Uterus (tissue), 4 donors: ENCODE measurements around the gene FAM184B. TPM values are rescaled to one million over a fixed set of nuclear protein-coding genes. Genes with fewer than 3 reads are reported as not detected.
A peak's percentile ranks its signal among the peaks of the same experiment; 100 is the strongest.

Experiments
- DNase-seq, 2 donors: peaks; one replicate each; pipeline ENCODE4 v3.0.0-alpha.2; 2019 to 2020
- H3K27ac ChIP-seq, 2 donors: fragments of 200-600 bp; sonication (generic); 1 replicate in 1 of 2; 2 replicates in 1 of 2; pipeline ENCODE4 v1.5.1; 2016 to 2018
- H3K27me3 ChIP-seq, 2 donors: fragments of 200-600 bp; sonication (generic); one replicate each; pipeline ENCODE4 v1.5.1; 2018 to 2019; ENCODE audit warnings: control low read depth in 1 of 2
- H3K36me3 ChIP-seq, 2 donors: fragments of 200-600 bp; sonication (generic); one replicate each; pipeline ENCODE4 v1.5.1; 2019; ENCODE audit warnings: control low read depth in 1 of 2
- H3K4me1 ChIP-seq, 2 donors: fragments of 200-600 bp; sonication (generic); one replicate each; pipeline ENCODE4 v1.5.1; 2018 to 2019; ENCODE audit warnings: control low read depth in 1 of 2
- H3K4me3 ChIP-seq, 2 donors: fragments of 200-600 bp; sonication (generic); 1 replicate in 1 of 2; 2 replicates in 1 of 2; pipeline ENCODE4 v1.5.1; 2018 to 2019; ENCODE audit warnings: mild to moderate bottlenecking in 1 of 2
- H3K9me3 ChIP-seq, 2 donors: fragments of 200-600 bp; sonication (generic); one replicate each; pipeline ENCODE4 v1.5.1; 2019; ENCODE audit warnings: control low read depth in 1 of 2
- CTCF ChIP-seq, 4 experiments: fragments of 200-600 bp in 2 of 4; fragments of 450-650 bp in 2 of 4; sonication (generic) in 2 of 4; IDR thresholded peaks; one replicate each; pipeline ENCODE4 v1.5.1; 2016 to 2019; ENCODE audit warnings: antibody characterized with exemption in 4 of 4, mild to moderate bottlenecking in 2 of 4, moderate library complexity in 1 of 4
- POLR2A ChIP-seq, 2 donors: fragments of 450-650 bp; IDR thresholded peaks; one replicate each; pipeline ENCODE4 v1.6.1; 2016; ENCODE audit warnings: antibody characterized with exemption in 2 of 2, mild to moderate bottlenecking in 1 of 2, moderate library complexity in 1 of 2
- intact Hi-C: fragments of 100-400 bp; cut with DNase I; formaldehyde crosslinking; loops from one replicate; pipeline ENCODE4 v1.15.1; 2023; ENCODE audit warnings: low total_unique reads
- total RNA-seq, 4 donors: library from RNA; depleted of rRNA in 3 of 4; stranded (reverse); fragments of >200 nt in 3 of 4; gene quantifications; one replicate each; pipeline versions ENCODE4 v1.1.0 to v1.2.4, GENCODE V29; 2014 to 2023
- donor health status: DM: yes; HTN: yes; CAD: no.

Gene FAM184B
- total RNA-seq: under 1 TPM in 1 of 4 donors, not detected in 3; 0.07 TPM

GRCh38 chr4:17781300-17782287 lies at the start of gene FAM184B:
FAM184B (minus strand) TSS chr4:17781621; CDS start chr4:17781299, 322 bp downstream.
- peaks cover 0 to 5% of the 10 kb centered on the region in 2 donors for H3K27me3 ChIP-seq
- H3K27ac ChIP-seq: no peak within 1 kb of the TSS
- no peaks in the 10 kb centered on the region for H3K9me3 ChIP-seq
- intact Hi-C loops: no loop called here
- H3K36me3 ChIP-seq: no peaks in the 10 kb centered on the region
- no peak for DNase-seq
- peaks cover 0 to 10% of the 10 kb centered on the region in 2 donors for H3K4me1 ChIP-seq
- peak within 1 kb of the TSS in 1 of 2 donors; percentile 1 for H3K4me3 ChIP-seq
- TF ChIP-seq POLR2A (IDR thresholded peaks at IDR 0.05) (no peak), CTCF (IDR thresholded peaks at IDR 0.05) (no peak)

GRCh38 chr4:17823871-17824669 lies 42.6 kb upstream of the FAM184B start:
- Histone ChIP-seq H3K27me3 (no peaks in the 10 kb centered on the region), H3K4me1 (no peaks in the 10 kb centered on the region), H3K9me3 (no peaks in the 10 kb centered on the region), H3K27ac (no peak overlapping the region), H3K4me3 (no peak overlapping the region), H3K36me3 (no peaks in the 10 kb centered on the region)
- intact Hi-C loops: no loop called here
- no peak for TF ChIP-seq POLR2A (IDR thresholded peaks at IDR 0.05)
- DNase-seq: no peak

- TF ChIP-seq POLR2A (IDR thresholded peaks at IDR 0.05) (no peak), CTCF (IDR thresholded peaks at IDR 0.05) (peak; percentile 46 to 63 (median 54))
- Histone ChIP-seq H3K27me3 (no peaks in the 10 kb centered on the region), H3K4me3 (no peak overlapping the region), H3K4me1 (no peaks in the 10 kb centered on the region), H3K36me3 (no peaks in the 10 kb centered on the region), H3K27ac (no peak overlapping the region), H3K9me3 (no peaks in the 10 kb centered on the region)
- intact Hi-C loops: no loop called here
- DNase-seq: no peak
Observed at GRCh38 chr4:17817027-17817426, 35.6 kb upstream of the FAM184B start.

GRCh38 chr4:17816142-17816541 lies 34.7 kb upstream of the FAM184B start:
- no peak for DNase-seq
- no peaks in the 10 kb centered on the region for H3K36me3 ChIP-seq
- H3K27ac ChIP-seq: no peak overlapping the region
- peaks cover 0 to 1% of the 10 kb centered on the region in 2 donors for H3K4me1 ChIP-seq
- no peak for TF ChIP-seq CTCF (IDR thresholded peaks at IDR 0.05)
- no peak for TF ChIP-seq POLR2A (IDR thresholded peaks at IDR 0.05)
- H3K4me3 ChIP-seq: no peak overlapping the region
- H3K9me3 ChIP-seq: no peaks in the 10 kb centered on the region
- no peaks in the 10 kb centered on the region for H3K27me3 ChIP-seq
- intact Hi-C loops: no loop called here

- Histone ChIP-seq H3K27me3 (no peaks in the 10 kb centered on the region), H3K36me3 (no peaks in the 10 kb centered on the region), H3K4me3 (no peak overlapping the region), H3K4me1 (peaks cover 0 to 4% of the 10 kb centered on the region in 2 donors), H3K9me3 (no peaks in the 10 kb centered on the region), H3K27ac (no peak overlapping the region)
- TF ChIP-seq POLR2A (IDR thresholded peaks at IDR 0.05): no peak
- no peak for TF ChIP-seq CTCF (IDR thresholded peaks at IDR 0.05)
- no peak for DNase-seq
- intact Hi-C loops: no loop called here
Observed at GRCh38 chr4:17814140-17814539, 32.7 kb upstream of the FAM184B start.
